Ovary (tissue), 9 donors: ENCODE results near the gene GLRA1. TPM values are rescaled to one million over a fixed set of nuclear protein-coding genes. Genes with fewer than 3 reads are reported as not detected.
"Not testable (repeated sequence)": the region's sequence is repeated elsewhere in the genome, so short reads cannot be mapped to it uniquely, and the experiment has no call there.

ENCODE experiments used
- DNase-seq, 5 donors: peaks; one replicate each; pipeline ENCODE4 v3.0.0-alpha.2; 2019 to 2020
- H3K27ac ChIP-seq, 2 donors: fragments of 200-600 bp; one replicate each; pipeline versions ENCODE4 v1.5.1 to v1.8.0; 2019 to 2022
- H3K27me3 ChIP-seq: fragments of 200-600 bp; one replicate; pipeline ENCODE4 v1.8.0; 2022
- H3K36me3 ChIP-seq: fragments of 200-600 bp; sonication (generic); one replicate; pipeline ENCODE4 v1.5.1; 2019
- H3K4me1 ChIP-seq: one replicate; pipeline ENCODE4 v1.8.1; 2013; ENCODE audit warnings: mild to moderate bottlenecking, moderate library complexity; ENCODE audit not compliant: insufficient read depth
- H3K4me3 ChIP-seq: fragments of 200-600 bp; sonication (generic); one replicate; pipeline ENCODE4 v1.5.1; 2017
- H3K9me3 ChIP-seq, 2 donors: fragments of 200-600 bp in 1 of 2; sonication (generic) in 1 of 2; one replicate each; pipeline versions ENCODE4 v1.5.1 to v1.8.1; 2013 to 2019; ENCODE audit warnings: mild to moderate bottlenecking in 1 of 2, moderate library complexity in 1 of 2
- EP300 ChIP-seq: sonication (generic); formaldehyde crosslinking; IDR thresholded peaks from one replicate; pipeline ENCODE4 v1.6.1; 2017; ENCODE audit warnings: antibody characterized with exemption
- POLR2A ChIP-seq: fragments of 450-650 bp; IDR thresholded peaks from one replicate; pipeline ENCODE4 v1.6.1; 2017; ENCODE audit warnings: antibody characterized with exemption, mild to moderate bottlenecking, moderate library complexity
- WGBS, 3 donors: extraction: QIAGEN DNeasy Blood & Tissue Kit in 1 of 3; methylation state at CpG; one replicate each; pipeline versions ENCODE4 v1.1.5 to v1.1.7; 2013 to 2017; 5-methylcytosine and 5-hydroxymethylcytosine counted together
- intact Hi-C, 4 donors: fragments of 100-400 bp; cut with DNase I; formaldehyde crosslinking; loops; one replicate each; pipeline versions ENCODE4 v1.11.0 to v1.15.1; 2022 to 2023
- polyA plus RNA-seq, 2 donors: library from polyadenylated mRNA; stranded (reverse); fragments of 200-250 nt in 1 of 2; fragments of 350-450 nt in 1 of 2; fragmentation: Illumina TruSeq in 1 of 2; extraction: RNeasy Lipid Tissue Mini Kit (QIAGEN cat#74804) in 1 of 2; gene quantifications; one replicate each; pipeline ENCODE4 v1.2.3, GENCODE V29; 2013 to 2014
- total RNA-seq, 7 donors: library from RNA; depleted of rRNA in 2 of 7; stranded (reverse); fragments of >200 nt in 2 of 7; fragmentation: NEBNext Ultra II Directional in 3 of 7; extraction: Animal tissue kit (Norgen Biotek cat#: 25700) in 3 of 7; gene quantifications; one replicate each; pipeline versions ENCODE4 v1.1.0 to v1.2.4, GENCODE V29; 2016 to 2023
- TF ChIP-seq, protein P1 (sequence below), 3 donors: fragments of 450-650 bp in 2 of 3; fragments of 200-600 bp in 1 of 3; IDR thresholded peaks; one replicate each; pipeline versions ENCODE4 v1.5.1 to v1.8.0; 2016 to 2022; ENCODE audit warnings: antibody characterized with exemption in 3 of 3, mild to moderate bottlenecking in 1 of 3
- donor health status: DM: no; HTN: no; CAD: no; lungs with moderate emphysema.
- donor health status: DM: no; HTN: no; CAD: no.
- donor health status: Bipolar disorder and iron deficiency.
- donor health status: DM: yes; HTN: yes; CAD: no.
- donor health status: DM: no; HTN: no; CAD: no.
- donor health status: DM: yes; HTN: yes; CAD: no.

GLRA1 gene
- total and polyA plus RNA-seq, 9 donors: not detected

DNA sequence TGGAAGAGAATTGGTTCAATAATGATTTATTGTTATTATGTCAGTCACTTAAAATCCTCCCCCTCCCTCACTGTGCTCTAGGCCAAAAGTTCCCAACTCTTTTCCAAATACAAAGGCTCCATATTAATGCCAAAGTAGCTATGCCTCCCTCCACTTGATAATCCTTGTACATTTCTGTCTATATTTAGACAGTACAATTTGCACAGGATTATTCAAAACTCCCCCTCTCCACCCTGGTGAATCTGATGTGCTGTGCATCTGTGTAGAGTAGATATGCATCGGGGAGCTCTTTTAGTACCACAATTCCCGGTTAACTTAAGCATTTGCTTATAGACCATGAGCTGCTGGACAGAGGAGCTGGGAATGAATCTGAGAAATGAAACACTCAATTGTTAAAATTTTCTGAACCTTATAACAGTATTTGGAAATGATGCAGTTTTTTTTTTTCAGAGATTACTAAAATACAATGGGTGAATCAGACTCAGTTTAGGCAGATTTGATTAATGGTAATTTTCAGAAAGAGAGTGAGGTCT is 27.6 kb downstream of the GLRA1 start:
- H3K36me3 ChIP-seq: no peaks in the 10 kb centered on the region
- no peak overlapping the region for H3K4me3 ChIP-seq
- H3K27me3 ChIP-seq: no peaks in the 10 kb centered on the region
- WGBS, 3 donors: 34 to 65% (median 44%) methylated on average over 2 of the region's 2 CpGs
- no peaks in the 10 kb centered on the region for H3K9me3 ChIP-seq
- intact Hi-C loops: no loop called here
- TF ChIP-seq POLR2A: no peak
- no peak overlapping the region for H3K27ac ChIP-seq
- peaks cover 1% of the 10 kb centered on the region for H3K4me1 ChIP-seq
- no peak for DNase-seq

DNA sequence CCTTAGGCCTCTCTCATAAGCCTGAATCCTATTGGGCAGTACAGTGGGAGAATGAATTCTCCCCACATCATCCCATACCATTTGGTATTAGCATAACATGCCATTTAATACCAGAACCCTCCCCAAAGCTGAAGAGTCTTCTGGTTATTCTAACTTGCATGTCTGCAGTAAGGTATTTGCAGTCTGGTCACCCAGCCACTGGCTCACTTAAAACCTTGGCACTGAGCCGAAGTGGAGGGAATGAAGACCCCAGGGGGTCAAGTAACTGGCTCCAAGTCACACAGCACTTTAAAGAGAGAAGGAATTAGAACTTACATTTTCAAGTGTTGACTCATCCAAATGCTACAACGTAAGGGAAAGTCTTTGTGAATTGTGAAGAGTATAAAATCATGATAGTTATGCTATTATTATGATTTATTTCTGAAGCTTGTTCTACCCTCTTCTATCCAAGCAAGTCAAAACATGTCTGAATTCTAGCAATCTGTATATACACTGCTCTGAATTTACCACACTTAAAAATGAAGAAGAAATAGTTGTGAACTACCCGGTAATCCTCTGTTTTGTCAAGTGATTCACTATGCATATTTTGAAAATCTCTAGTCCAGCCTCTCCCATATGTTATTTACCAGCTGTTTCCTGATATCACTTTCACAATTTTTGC is 28.5 kb downstream of the GLRA1 start:
- DNase-seq: no peak
- TF ChIP-seq, protein P1, sequence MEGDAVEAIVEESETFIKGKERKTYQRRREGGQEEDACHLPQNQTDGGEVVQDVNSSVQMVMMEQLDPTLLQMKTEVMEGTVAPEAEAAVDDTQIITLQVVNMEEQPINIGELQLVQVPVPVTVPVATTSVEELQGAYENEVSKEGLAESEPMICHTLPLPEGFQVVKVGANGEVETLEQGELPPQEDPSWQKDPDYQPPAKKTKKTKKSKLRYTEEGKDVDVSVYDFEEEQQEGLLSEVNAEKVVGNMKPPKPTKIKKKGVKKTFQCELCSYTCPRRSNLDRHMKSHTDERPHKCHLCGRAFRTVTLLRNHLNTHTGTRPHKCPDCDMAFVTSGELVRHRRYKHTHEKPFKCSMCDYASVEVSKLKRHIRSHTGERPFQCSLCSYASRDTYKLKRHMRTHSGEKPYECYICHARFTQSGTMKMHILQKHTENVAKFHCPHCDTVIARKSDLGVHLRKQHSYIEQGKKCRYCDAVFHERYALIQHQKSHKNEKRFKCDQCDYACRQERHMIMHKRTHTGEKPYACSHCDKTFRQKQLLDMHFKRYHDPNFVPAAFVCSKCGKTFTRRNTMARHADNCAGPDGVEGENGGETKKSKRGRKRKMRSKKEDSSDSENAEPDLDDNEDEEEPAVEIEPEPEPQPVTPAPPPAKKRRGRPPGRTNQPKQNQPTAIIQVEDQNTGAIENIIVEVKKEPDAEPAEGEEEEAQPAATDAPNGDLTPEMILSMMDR (IDR thresholded peaks at IDR 0.05): no peak
- TF ChIP-seq EP300 (no peak), POLR2A (no peak)
- intact Hi-C loops: no loop called here
- Histone ChIP-seq H3K36me3 (no peaks in the 10 kb centered on the region), H3K4me1 (peaks cover 1% of the 10 kb centered on the region), H3K27me3 (no peaks in the 10 kb centered on the region), H3K4me3 (no peak overlapping the region), H3K27ac (no peak overlapping the region), H3K9me3 (no peaks in the 10 kb centered on the region)
- 7 to 15% (median 11%) methylated on average over 3 of the region's 3 CpGs for WGBS, 3 donors

GRCh38 chr5:151895660-151896030 is 29.0 kb downstream of the GLRA1 start:
- no peak for DNase-seq
- Histone ChIP-seq H3K27ac (no peak overlapping the region), H3K27me3 (no peaks in the 10 kb centered on the region), H3K4me3 (no peak overlapping the region), H3K9me3 (no peaks in the 10 kb centered on the region), H3K36me3 (no peaks in the 10 kb centered on the region), H3K4me1 (peaks cover 1% of the 10 kb centered on the region)
- WGBS, 3 donors: 35 to 39% (median 38%) methylated on average over 5 of the region's 5 CpGs
- TF ChIP-seq EP300: no peak
- TF ChIP-seq, protein P1 (IDR thresholded peaks at IDR 0.05): no peak
- TF ChIP-seq POLR2A: no peak
- intact Hi-C loops: no loop called here

- H3K4me3 ChIP-seq, H3K27ac ChIP-seq: not testable (repeated sequence)
- WGBS, 3 donors: 73 to 88% (median 84%) methylated on average over 2 of the region's 2 CpGs
Measured at GRCh38 chr5:151893485-151893884, 31.2 kb downstream of the GLRA1 start.

GRCh38 chr5:151892393-151892792 is 32.3 kb downstream of the GLRA1 start:
- no peak overlapping the region for H3K27ac ChIP-seq
- no peaks in the 10 kb centered on the region for H3K36me3 ChIP-seq
- WGBS, 3 donors: 50 to 54% (median 50%) methylated on average over 4 of the region's 4 CpGs
- no peaks in the 10 kb centered on the region for H3K9me3 ChIP-seq
- H3K4me1 ChIP-seq: peaks cover 1% of the 10 kb centered on the region
- TF ChIP-seq, protein P1 (IDR thresholded peaks at IDR 0.05): no peak
- no peak for TF ChIP-seq POLR2A
- no peak overlapping the region for H3K4me3 ChIP-seq
- H3K27me3 ChIP-seq: no peaks in the 10 kb centered on the region
- no peak for DNase-seq
- intact Hi-C loops: no loop called here

More at GRCh38 chr5:151893485-151893884, 31.2 kb downstream of the GLRA1 start:
- H3K27me3 ChIP-seq, H3K4me1 ChIP-seq, intact Hi-C loops, H3K9me3 ChIP-seq, H3K36me3 ChIP-seq, DNase-seq: not testable (repeated sequence)
